ENCODE data around the gene NNT.
"Not testable (repeated sequence)": the region's sequence is repeated elsewhere in the genome, so short reads cannot be mapped to it uniquely, and the experiment has no call there.

NNT gene

GRCh38 chr5:43627028-43627427, 24.0 kb downstream of the NNT start:
- DNase-seq (ENCODE audit: low read depth), result no peak

- no peak for DNase-seq (ENCODE audit: low read depth)
Measured at GRCh38 chr5:43631182-43631910, 28.4 kb downstream of the NNT start.

DNA sequence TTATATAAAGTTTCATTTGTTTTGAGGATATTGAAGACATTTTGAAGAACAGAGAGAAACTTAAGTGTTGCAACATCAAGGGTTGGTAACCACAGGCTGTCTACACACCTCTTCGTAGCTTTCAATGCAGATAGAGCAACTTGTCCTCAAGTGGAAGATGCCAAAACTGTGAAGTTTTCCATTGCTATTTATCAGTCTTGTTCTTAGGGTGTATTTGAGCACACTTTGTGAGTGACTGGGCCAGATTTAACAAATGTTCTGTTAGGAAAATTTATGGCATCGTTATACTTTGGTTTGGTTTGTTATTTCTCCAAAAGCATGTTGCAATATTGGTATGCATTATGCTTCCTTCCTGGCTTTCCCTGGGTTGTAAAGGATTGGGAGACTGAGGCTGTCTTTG, 31.6 kb downstream of the NNT start:
- DNase-seq (ENCODE audit: low read depth), result no peak

- no peak for DNase-seq (ENCODE audit: low read depth)
Measured at GRCh38 chr5:43635374-43635773, 32.4 kb downstream of the NNT start.

DNA sequence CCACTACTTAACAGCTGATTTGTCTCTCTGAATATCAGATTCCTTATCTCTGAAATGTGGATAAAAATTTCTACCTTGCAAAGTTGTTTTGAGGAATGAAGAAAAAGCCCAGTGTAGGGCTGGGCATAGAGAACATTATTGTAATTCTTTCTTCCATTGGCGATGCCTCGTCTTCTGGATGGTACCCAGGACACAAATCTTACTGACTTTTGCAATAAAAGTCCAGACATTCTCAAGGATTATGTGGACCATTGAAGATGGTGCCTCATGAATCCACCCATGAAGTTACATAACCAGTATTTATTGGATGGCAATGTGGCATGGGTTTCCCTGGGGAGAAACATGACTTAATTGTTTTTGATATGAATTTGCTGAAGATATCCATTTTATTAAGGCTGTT, 33.1 kb downstream of the NNT start:
- DNase-seq (ENCODE audit: low read depth), result no peak

DNA sequence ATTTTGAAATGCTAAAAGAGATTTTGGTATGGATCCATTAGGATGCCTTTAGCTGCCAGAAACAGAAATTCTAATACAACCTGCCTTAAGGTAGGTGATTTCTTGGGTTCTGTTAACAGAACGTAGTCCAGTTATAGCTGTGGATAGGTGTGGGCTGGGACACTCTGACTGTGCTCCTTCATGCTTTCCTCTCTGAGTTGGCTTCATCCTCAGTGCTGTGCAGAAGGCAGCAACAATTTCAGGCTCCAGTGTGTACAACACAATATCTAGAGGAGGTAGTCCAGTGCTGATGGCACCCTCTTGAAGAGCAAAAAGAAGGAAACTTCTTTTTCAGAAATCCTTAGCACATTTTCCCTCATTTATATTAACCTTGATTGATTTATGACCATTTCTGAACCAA, 34.4 kb downstream of the NNT start:
- no peak for DNase-seq (ENCODE audit: low read depth)

DNA sequence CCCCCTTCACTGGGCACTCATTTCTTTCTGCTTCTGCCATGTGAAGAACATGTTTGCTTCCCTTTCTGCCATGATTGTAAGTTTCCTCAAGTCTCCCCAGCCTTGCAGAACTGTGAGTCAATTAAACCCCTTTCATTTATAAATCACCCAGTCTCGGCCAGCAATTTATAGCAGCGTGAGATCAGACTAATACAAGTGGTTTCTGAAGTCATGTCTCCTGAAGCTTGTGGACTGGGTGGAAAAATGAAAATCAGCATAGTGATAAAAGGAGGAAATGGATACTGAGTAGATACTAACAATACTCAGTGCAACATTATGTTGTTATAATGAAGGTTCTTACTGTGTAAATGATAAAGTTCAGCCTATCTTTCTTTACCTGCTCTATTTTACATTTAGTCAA, 35.1 kb downstream of the NNT start:
- DNase-seq (ENCODE audit: low read depth), result no peak

GRCh38 chr5:43638546-43638945, 35.6 kb downstream of the NNT start:
- DNase-seq (ENCODE audit: low read depth), result no peak

GRCh38 chr5:43639566-43639965, 36.6 kb downstream of the NNT start:
- DNase-seq (ENCODE audit: low read depth), result no peak

GRCh38 chr5:43642428-43642827, 39.4 kb downstream of the NNT start:
- DNase-seq (ENCODE audit: low read depth), result no peak

GRCh38 chr5:43643327-43643726, 40.3 kb downstream of the NNT start:
- no peak for DNase-seq (ENCODE audit: low read depth)

DNA sequence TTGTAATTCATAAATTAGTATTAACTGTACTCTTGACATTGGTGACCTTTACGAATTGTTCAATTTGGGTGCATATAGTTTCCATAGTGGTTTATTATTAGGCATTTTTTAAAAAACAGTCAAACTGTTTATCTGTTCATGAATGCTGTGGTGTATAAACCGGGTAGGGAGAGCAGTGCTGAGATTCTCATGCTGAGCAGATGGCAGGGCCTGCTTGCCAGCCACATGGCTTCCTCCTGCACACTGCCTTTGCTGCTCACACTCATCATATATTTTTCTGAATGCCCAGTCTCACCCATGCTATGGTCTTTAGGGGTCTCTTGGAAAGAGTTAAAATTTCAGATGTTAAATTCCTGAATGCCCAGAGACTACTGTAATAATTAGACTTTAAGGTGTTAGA, 40.8 kb downstream of the NNT start:
- no peak for DNase-seq (ENCODE audit: low read depth)

DNA sequence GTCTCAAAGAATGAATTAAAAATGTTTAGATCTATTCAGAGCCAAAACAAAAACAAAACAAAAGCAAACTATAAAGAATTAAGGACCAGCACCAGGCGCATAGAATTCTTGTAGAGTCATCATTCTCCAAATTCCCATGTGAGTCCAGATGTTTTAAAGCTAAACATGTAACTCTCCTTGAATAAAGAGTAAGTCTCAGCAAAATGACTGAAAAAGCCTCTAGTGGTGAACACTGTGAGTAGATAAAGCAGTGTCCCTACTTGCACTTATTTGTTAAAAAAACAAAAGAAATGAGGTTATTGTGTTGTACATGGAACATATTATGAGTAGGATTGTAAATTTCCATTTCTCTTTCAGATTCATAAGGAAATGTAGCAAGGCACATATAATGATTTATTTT, 44.0 kb downstream of the NNT start:
- DNase-seq (ENCODE audit: low read depth), result no peak

DNA sequence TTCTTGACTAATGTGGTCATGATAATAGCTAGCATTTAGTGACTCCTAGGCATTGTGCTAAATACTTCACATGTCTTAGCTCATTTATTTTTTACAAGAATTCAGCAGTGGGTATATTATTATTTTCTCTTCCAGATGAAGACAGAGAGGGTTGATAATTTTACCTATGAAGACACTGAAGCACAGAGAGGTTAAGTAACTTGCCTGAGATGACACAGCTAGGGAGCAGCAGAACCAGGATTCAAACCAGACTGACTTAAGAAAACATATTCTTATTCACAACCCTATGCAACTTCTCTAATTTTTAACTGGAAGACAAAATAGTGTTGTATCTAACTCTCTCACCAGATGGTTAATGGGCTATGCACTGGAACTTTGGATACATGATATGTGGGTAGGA, 44.8 kb downstream of the NNT start:
- DNase-seq (ENCODE audit: low read depth), result no peak

DNA sequence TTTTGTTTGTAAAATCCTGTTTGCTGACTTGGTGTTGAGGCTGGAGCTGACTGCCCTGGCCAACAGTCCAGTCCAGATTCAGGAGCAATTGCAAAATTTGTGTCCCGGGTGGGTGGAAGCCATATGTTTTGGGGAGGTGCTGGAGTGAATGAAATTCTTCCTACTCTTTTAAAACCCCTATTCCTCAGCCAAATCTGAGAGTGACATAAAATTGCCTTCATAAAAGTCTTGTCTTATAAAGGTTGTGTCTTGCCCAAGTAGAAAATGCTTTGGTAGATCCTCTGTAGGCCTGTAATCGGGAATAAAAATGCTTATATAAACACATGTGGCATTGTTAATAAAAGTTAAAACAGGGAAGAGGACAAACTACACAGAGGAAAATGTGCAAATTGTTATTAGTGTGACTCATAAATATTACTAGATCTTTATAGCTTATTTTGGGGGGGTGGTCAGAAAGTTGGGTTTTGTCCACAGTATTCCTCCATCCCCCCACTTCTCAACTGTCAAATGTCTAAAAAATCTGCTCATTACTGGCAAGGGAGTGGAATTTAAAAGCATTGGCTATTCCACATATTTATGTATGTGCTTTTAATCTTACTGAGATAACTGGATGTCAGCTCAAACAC, 45.6 kb downstream of the NNT start:
- DNase-seq (ENCODE audit: low read depth), result no peak

- DNase-seq (ENCODE audit: low read depth), result no peak
Measured at GRCh38 chr5:43649256-43649655, 46.3 kb downstream of the NNT start.

GRCh38 chr5:43652537-43653302, 49.7 kb downstream of the NNT start:
- DNase-seq (ENCODE audit: low read depth), result no peak

GRCh38 chr5:43658509-43658908, 55.5 kb downstream of the NNT start:
- DNase-seq (ENCODE audit: low read depth), result no peak

DNA sequence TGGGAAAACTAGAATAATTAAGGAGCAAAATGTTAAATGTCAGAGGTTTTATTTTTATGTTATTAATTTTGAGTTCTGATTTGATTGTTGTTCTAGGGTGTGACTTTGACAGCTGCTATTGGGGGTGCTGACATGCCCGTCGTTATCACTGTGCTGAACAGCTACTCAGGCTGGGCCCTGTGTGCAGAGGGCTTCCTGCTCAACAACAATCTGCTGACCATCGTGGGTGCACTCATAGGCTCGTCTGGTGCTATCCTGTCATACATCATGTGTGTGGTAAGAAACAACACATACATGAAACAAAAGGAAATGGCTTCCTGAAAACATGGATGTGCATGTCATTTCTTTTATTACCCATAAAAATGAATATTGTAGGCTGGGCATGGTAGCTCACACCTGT, 56.1 kb downstream of the NNT start:
- DNase-seq (ENCODE audit: low read depth), result no peak

DNA sequence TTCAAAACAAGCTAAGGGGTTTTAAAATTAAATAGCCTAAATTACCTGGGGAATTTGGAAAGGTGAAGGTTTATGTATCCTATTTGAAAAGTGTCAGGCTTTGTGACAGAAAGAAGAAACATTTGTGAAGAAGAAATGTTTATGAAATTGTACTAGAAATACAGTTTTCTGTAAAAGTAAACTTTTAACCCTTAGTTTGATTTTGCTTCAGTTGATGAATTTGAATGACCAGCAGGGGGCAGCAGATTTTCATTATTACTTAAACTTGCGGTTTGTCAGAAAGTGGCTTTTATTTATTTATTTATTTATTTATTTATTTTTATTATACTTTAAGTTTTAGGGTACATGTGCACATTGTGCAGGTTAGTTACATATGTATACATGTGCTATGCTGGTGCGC, 58.1 kb downstream of the NNT start:
- DNase-seq (ENCODE audit: low read depth), result no peak

- no peak for DNase-seq (ENCODE audit: low read depth)
Measured at GRCh38 chr5:43663916-43664315, 60.9 kb downstream of the NNT start.

- DNase-seq (ENCODE audit: low read depth), result no peak
Measured at GRCh38 chr5:43664501-43665040, 61.6 kb downstream of the NNT start.

DNA sequence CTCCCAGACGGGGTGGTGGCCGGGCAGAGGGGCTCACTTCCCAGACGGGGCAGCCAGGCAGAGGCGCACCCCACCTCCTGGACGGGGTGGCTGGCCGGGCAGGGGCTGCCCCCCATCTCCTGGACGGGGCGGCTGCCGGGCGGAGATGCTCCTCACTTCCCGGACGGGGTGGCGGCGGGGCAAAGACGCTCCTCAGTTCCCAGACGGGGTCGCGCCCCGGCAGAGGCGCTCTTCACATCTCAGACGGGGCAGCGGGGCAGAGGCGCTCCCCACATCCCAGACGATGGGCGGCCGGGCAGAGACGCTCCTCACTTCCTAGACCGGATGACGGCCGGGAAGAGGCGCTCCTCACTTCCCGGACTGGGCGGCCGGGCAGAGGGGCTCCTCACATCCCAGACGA, 62.8 kb downstream of the NNT start:
- DNase-seq (ENCODE audit: low read depth), result not testable (repeated sequence)
